Neural crest cell (in vitro differentiated cells): Measurements from ENCODE around the gene FARP1. TPM values are rescaled to one million over a fixed set of nuclear protein-coding genes. Genes with fewer than 3 reads are reported as not detected.

Experiments used
- DNase-seq: peaks from one replicate; pipeline ENCODE4 v3.0.0; 2021; ENCODE audit warnings: low read depth, mixed read lengths, low spot score
- H3K27ac Mint-ChIP-seq: one replicate; pipeline ENCODE4 v1.8.0; 2021; ENCODE audit warnings: mild to moderate bottlenecking, mixed read lengths; ENCODE audit not compliant: unreplicated experiment
- H3K27me3 Mint-ChIP-seq: 2 replicates; pipeline ENCODE4 v1.8.0; 2021; ENCODE audit warnings: low read depth, mild to moderate bottlenecking, mixed read lengths
- H3K36me3 Mint-ChIP-seq: 2 replicates; pipeline ENCODE4 v1.8.0; 2021; ENCODE audit warnings: low read depth, mild to moderate bottlenecking, mixed read lengths
- H3K4me1 Mint-ChIP-seq: 2 replicates; pipeline ENCODE4 v1.8.0; 2021; ENCODE audit warnings: mixed read lengths
- H3K4me3 Mint-ChIP-seq: one replicate; pipeline ENCODE4 v1.8.0; 2021; ENCODE audit warnings: mild to moderate bottlenecking, mixed read lengths
- H3K9me3 Mint-ChIP-seq: 2 replicates; pipeline ENCODE4 v1.8.0; 2021; ENCODE audit warnings: mixed read lengths
- total RNA-seq: library from RNA; stranded (reverse); gene quantifications from 2 replicates; pipeline ENCODE4 v1.2.1, GENCODE V29; 2021
- TF ChIP-seq, protein P1 (sequence below): fragments of 200-600 bp; sonication (generic); conservative IDR thresholded peaks from 2 replicates; pipeline ENCODE4 v1.5.0; 2021; ENCODE audit warnings: antibody characterized with exemption, mild to moderate bottlenecking

The FARP1 gene
- total RNA-seq, 1 donor from 2014 or later = 138 TPM

DNA sequence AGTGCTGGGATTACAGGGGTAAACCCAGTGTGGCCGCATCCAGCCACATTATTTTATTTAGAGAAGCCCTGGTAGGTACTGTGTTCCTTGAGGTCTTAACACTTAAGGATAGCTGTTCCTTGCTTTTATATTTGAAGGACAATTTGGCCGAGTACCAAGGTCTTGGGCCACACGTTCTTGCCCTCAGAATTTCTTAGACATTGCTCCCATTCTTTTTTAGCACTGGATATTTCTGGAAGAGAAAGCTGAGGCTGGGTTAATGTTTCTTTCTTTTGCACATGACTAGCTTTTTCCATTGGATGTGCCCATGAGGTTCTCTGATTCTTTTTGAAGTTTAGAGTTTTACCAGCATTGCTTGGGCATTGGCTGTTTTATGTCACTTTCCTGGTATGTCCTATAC, 39.7 kb downstream of the FARP1 start:
- peaks cover 15% of the 10 kb centered on the region for H3K36me3 Mint-ChIP-seq
- DNase-seq = no peak
- H3K9me3 Mint-ChIP-seq = peaks cover 2% of the 10 kb centered on the region
- H3K27me3 Mint-ChIP-seq = no peaks in the 10 kb centered on the region
- H3K4me1 Mint-ChIP-seq = peaks cover 29% of the 10 kb centered on the region
- no peak overlapping the region for H3K27ac Mint-ChIP-seq
- TF ChIP-seq, protein P1, sequence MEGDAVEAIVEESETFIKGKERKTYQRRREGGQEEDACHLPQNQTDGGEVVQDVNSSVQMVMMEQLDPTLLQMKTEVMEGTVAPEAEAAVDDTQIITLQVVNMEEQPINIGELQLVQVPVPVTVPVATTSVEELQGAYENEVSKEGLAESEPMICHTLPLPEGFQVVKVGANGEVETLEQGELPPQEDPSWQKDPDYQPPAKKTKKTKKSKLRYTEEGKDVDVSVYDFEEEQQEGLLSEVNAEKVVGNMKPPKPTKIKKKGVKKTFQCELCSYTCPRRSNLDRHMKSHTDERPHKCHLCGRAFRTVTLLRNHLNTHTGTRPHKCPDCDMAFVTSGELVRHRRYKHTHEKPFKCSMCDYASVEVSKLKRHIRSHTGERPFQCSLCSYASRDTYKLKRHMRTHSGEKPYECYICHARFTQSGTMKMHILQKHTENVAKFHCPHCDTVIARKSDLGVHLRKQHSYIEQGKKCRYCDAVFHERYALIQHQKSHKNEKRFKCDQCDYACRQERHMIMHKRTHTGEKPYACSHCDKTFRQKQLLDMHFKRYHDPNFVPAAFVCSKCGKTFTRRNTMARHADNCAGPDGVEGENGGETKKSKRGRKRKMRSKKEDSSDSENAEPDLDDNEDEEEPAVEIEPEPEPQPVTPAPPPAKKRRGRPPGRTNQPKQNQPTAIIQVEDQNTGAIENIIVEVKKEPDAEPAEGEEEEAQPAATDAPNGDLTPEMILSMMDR = no peak
- no peak overlapping the region for H3K4me3 Mint-ChIP-seq

DNA sequence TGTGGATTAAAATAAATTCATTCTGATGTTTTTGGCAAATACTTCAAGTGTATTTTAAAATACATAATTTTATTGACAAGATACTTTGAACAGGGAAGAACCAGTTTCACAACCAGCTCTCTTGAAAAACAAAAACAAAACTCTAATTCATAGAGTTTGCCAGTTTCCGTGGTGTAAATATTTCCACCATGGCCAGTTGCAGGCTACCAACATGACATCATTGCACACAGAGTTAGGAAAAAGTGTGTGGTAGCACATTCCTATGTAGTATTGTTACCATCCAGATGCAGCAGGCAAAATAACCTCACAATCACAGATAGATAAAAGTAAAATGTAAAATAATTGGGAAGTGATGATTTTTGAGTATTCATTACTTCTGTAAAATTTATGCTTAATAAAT, 41.9 kb downstream of the FARP1 start:
- no peak for DNase-seq
- no peak overlapping the region for H3K4me3 Mint-ChIP-seq
- H3K36me3 Mint-ChIP-seq = peaks cover 4% of the 10 kb centered on the region
- peaks cover 2% of the 10 kb centered on the region for H3K9me3 Mint-ChIP-seq
- H3K27ac Mint-ChIP-seq = no peak overlapping the region
- peaks cover 36% of the 10 kb centered on the region for H3K4me1 Mint-ChIP-seq
- H3K27me3 Mint-ChIP-seq = no peaks in the 10 kb centered on the region
- TF ChIP-seq, protein P1 = no peak

DNA sequence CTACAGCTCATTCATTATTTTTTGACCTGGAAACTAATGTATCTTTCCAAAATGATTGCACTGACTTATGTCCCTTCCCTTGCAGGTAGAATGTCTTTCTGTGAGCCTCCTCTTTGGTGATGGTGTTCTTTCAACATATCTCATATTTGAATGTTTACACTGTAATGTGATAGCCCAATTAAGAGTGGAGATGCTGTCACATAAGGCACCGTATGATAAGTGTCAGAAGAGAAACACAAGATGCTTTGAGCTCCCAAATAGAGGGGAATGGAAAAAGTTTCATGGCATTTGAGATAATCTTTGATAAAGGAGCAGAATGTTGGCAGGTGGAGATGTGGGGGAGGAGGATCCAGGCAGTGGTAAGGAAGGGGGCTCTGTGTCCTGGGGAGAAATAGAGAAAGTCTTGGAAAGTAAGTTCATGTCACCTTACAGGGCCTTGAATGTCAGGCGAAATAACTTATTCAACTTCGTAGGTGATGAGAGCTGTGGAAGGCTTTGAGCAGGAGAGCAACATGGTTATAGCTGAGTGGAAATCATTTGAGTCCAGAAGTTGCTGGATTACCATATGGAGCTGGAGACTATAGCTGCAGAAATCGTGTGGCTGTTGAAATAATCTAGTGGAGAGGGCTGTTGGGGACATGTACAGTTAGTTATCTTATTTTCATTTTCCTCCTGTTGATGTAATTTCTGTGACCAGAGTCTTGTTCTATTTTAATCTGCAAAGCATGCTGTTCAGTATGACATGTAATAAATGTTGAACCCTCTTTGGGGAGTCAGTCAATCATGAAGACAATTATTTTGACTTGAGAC, 44.5 kb downstream of the FARP1 start:
- Mint-ChIP-seq H3K36me3 (no peaks in the 10 kb centered on the region), H3K4me1 (peaks cover 33% of the 10 kb centered on the region), H3K4me3 (no peak overlapping the region), H3K27ac (peak overlapping the region; percentile 37), H3K9me3 (no peaks in the 10 kb centered on the region), H3K27me3 (no peaks in the 10 kb centered on the region)
- TF ChIP-seq, protein P1 = no peak
- DNase-seq = no peak

DNA sequence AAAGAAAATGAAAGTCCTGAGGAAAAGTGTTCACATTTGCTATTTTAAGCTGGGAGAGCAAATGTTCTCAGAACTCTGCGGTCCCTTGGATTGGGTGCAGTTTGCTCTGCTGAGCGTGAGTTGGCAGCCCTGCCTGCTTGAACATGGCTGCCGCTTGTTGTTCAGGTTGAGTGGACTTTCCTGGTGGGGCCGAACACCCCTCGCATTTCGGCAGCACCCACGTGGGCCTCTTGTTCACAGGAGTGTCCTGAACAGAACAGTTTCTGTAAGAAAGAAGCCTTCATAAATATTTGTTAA, 45.0 kb downstream of the FARP1 start:
- H3K36me3 Mint-ChIP-seq = no peaks in the 10 kb centered on the region
- TF ChIP-seq, protein P1 = no peak
- no peak overlapping the region for H3K4me3 Mint-ChIP-seq
- peak overlapping the region; percentile 37 for H3K27ac Mint-ChIP-seq
- no peaks in the 10 kb centered on the region for H3K9me3 Mint-ChIP-seq
- DNase-seq = no peak
- H3K27me3 Mint-ChIP-seq = no peaks in the 10 kb centered on the region
- peaks cover 32% of the 10 kb centered on the region for H3K4me1 Mint-ChIP-seq

DNA sequence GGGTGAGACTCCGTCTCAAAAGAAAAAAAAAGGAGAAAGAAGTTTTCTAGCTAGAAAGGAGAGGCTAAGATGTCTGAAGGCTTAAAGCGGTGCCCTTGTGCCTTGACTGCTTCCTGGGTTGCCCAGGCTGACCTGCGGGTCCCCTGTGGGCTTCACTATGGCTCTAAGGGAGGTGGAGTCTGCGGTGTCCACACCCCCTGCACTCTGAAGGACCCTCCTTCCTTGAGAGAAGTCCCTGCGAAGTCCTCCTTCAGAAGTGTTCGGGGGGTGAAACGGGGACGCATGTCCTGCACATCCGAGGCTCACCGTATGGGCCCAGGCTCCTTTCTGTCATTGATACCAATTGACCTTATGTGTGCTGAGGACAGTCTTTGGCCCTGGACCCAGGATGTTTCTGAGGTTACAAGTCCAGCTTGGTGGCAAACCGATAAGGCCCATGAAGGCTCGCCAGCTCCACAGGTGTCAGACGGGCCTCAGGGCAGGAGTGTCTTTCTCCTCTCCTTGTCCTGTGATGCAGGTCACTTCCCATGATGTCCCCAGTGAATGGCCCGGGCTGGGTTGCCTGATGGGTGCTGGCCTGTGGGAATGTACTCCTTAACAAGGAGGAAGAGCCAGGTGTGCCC, 45.8 kb downstream of the FARP1 start:
- no peaks in the 10 kb centered on the region for H3K27me3 Mint-ChIP-seq
- TF ChIP-seq, protein P1 = no peak
- no peaks in the 10 kb centered on the region for H3K9me3 Mint-ChIP-seq
- peaks cover 29% of the 10 kb centered on the region for H3K4me1 Mint-ChIP-seq
- DNase-seq = no peak
- H3K4me3 Mint-ChIP-seq = no peak overlapping the region
- H3K36me3 Mint-ChIP-seq = no peaks in the 10 kb centered on the region
- H3K27ac Mint-ChIP-seq = no peak overlapping the region
